Measurements from ENCODE around the gene STT3B.

STT3B gene

GRCh38 chr3:31613177-31613576, 80.5 kb downstream of the STT3B start:
- DNase-seq, result no peak

- DNase-seq, result no peak
These were observed 80.9 kb downstream of the STT3B start for GRCh38 chr3:31613654-31614053.

GRCh38 chr3:31614162-31614921, 81.6 kb downstream of the STT3B start:
- no peak for DNase-seq

GRCh38 chr3:31615071-31615875, 82.5 kb downstream of the STT3B start:
- DNase-seq, result no peak

- DNase-seq, result no peak
These were observed 84.0 kb downstream of the STT3B start for GRCh38 chr3:31616711-31617110.

GRCh38 chr3:31620656-31621055, 87.9 kb downstream of the STT3B start:
- DNase-seq, result no peak

GRCh38 chr3:31621314-31621713, 88.6 kb downstream of the STT3B start:
- DNase-seq, result no peak

GRCh38 chr3:31622636-31623288, 90.0 kb downstream of the STT3B start:
- DNase-seq, result no peak

GRCh38 chr3:31624083-31624709, 91.5 kb downstream of the STT3B start:
- DNase-seq, result no peak

GRCh38 chr3:31625358-31625757, 92.6 kb downstream of the STT3B start:
- DNase-seq, result no peak

GRCh38 chr3:31629054-31629453, 96.3 kb downstream of the STT3B start:
- DNase-seq, result no peak

- DNase-seq, result no peak
These were observed 101.8 kb downstream of the STT3B start for GRCh38 chr3:31634476-31634875.

GRCh38 chr3:31635545-31635944, 102.8 kb downstream of the STT3B start:
- DNase-seq, result no peak

GRCh38 chr3:31636049-31636448, 103.3 kb downstream of the STT3B start:
- no peak for DNase-seq

GRCh38 chr3:31636694-31637442, 104.1 kb downstream of the STT3B start:
- no peak for DNase-seq

GRCh38 chr3:31639828-31640227, 107.1 kb downstream of the STT3B start:
- DNase-seq, result no peak

- no peak for DNase-seq
These were observed 112.5 kb downstream of the STT3B start for GRCh38 chr3:31645256-31645655.

- DNase-seq, result no peak
These were observed 115.7 kb downstream of the STT3B start for GRCh38 chr3:31648286-31648968.

- DNase-seq, result no peak
These were observed 119.6 kb downstream of the STT3B start for GRCh38 chr3:31652296-31652695.

GRCh38 chr3:31653464-31653863, 120.7 kb downstream of the STT3B start:
- no peak for DNase-seq

- DNase-seq, result no peak
These were observed 122.3 kb downstream of the STT3B start for GRCh38 chr3:31654998-31655397.

- no peak for DNase-seq
These were observed 126.5 kb downstream of the STT3B start for GRCh38 chr3:31659246-31659645.

Data from stimulated activated CD4-positive, alpha-beta T cell treated with anti-CD3 and anti-CD28 coated beads, Interleukin-4, amount 100 ng/mL, for 24 hours (primary cell).